Stimulated activated naive CD4-positive, alpha-beta T cell (primary cell): ENCODE measurements around the gene ZNF24.

Experiments used
- DNase-seq, 6 experiments: peaks; one replicate each; lab custom pipeline; 2025; lab: John Stamatoyannopoulos, UW

The ZNF24 gene

DNA sequence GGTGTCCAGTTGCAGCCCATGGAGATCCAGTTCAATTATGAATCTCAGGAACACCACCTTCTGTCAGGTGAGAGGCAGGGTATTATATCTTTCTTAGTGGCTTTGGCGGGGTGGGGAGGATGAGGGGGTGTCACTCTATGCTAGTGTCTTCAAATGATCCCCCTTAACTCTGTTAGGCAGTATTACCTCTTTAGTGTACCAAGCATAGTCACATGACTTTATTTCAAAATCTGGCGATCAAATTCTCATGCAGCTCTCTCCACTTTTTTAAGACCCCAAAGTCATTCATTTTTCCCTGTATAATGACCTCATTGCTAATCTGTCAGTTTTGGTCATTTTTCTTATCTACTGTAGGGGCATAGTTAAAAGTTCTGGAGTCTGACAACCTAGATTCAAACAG, 53.1 kb downstream of the ZNF24 start:
- DNase-seq: no peak

GRCh38 chr18:35290094-35290735, 54.0 kb downstream of the ZNF24 start, which contains the start of gene ZSCAN30:
ZSCAN30 (minus strand) TSS chr18:35290229; CDS start chr18:35264352, 25,877 bp downstream.
- peak; percentile 89 to 94 (median 92) for DNase-seq

- DNase-seq: peak in 2 of 6 experiments; percentile 15 to 22
Observed at GRCh38 chr18:35289727-35290093, 54.5 kb downstream of the ZNF24 start.

GRCh38 chr18:35289293-35289692, 54.9 kb downstream of the ZNF24 start:
- no peak for DNase-seq

DNA sequence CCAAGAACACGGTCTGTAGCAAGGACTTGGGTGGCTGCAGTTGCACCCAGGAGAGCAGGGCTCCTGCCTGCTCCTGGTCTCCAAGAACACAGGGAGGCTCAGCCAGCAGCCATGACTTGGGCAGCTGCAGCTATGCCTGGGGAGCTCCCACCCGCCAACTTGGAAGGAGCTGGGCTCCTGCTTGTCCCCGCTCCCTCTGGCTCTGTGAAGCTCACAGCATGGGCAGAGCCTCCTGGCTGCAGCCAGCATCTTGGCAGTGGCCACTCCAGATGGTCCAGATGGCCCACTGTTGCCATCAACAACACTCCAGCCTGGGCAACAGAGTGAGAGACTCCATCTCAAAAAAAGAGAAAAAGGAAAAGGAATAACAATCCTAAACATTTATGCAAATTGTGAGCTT, 59.4 kb downstream of the ZNF24 start:
- DNase-seq: no peak

GRCh38 chr18:35283923-35284794, 60.1 kb downstream of the ZNF24 start:
- DNase-seq: no peak

- DNase-seq: no peak
Observed at GRCh38 chr18:35282353-35282752, 61.9 kb downstream of the ZNF24 start.
